Measurements from ENCODE around the gene ZNF324B. TPM values are rescaled to one million over a fixed set of nuclear protein-coding genes. Genes with fewer than 3 reads are reported as not detected.

The ZNF324B gene
- total and polyA plus RNA-seq, 2 donors (not counting 3 experiments of a cell fraction or from before 2014, with no cell fraction given), result 3.4 to 6.9 TPM

DNA sequence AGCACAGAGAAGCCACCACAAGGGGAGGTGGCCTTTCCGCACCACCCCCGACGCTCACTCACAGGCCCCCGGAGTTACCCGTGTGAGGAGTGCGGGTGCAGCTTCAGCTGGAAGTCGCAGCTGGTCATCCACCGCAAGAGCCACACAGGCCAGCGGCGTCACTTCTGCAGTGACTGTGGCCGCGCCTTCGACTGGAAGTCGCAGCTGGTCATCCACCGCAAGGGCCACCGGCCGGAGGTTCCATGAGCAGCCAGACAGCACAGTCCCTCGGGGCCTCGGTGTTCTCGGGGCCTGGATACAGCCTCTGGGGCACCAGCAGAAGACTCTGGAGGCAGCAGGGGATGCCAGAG, 29.0 kb downstream of the ZNF324B start:
- H2AFZ ChIP-seq (ENCODE audit: low read depth, low read length), result no peak overlapping the region
- DNase-seq (ENCODE audit: low read depth, low spot score) (no peak), FAIRE-seq (no peak)
- no peaks in the 10 kb centered on the region for H3K79me2 ChIP-seq (ENCODE audit: control insufficient read depth, insufficient read depth, low read length)
- intact Hi-C loops (cut with micrococcal nuclease), result no loop called here
- H3K4me2 ChIP-seq (ENCODE audit: insufficient read depth, low read length), result no peak overlapping the region
- no peaks in the 10 kb centered on the region for H3K36me3 ChIP-seq (ENCODE audit: control insufficient read depth in 2 of 2, extremely low read depth in 1 of 2, insufficient read depth in 2 of 2, low read length in 2 of 2)
- ChIA-PET POLR2A (no interaction called here), CTCF (no interaction called here)
- H4K20me1 ChIP-seq (replicated peaks; ENCODE audit: control insufficient read depth, extremely low read depth, insufficient read depth, low read length), result no peaks in the 10 kb centered on the region
- peaks cover 3% of the 10 kb centered on the region for H3K4me1 ChIP-seq (ENCODE audit: control insufficient read depth, extremely low read depth, insufficient read depth, low read length)
- no peak overlapping the region for H3K4me3 ChIP-seq (replicated peaks in 1 of 3; ENCODE audit: insufficient read depth in 1 of 3, low read depth in 1 of 3, low read length in 3 of 3)
- no TSS peak for BruUV-seq (replicated peaks)
- H3K9me1 ChIP-seq (replicated peaks; ENCODE audit: control insufficient read depth, extremely low read depth, insufficient read depth, low read length), result no peaks in the 10 kb centered on the region
- no peak overlapping the region for H3K27ac ChIP-seq (ENCODE audit: insufficient read depth, low read depth, low read length)
- H3K9ac ChIP-seq (replicated peaks; ENCODE audit: extremely low read depth, insufficient read depth, low read length), result no peak overlapping the region
- H3K9me3 ChIP-seq (replicated peaks; ENCODE audit: control insufficient read depth, insufficient read depth, low read length), result no peaks in the 10 kb centered on the region
- dilution Hi-C loops (cut with MboI; ENCODE audit: extremely low pct_ligation_motif_present, low sequenced_read_pairs), result no loop called here
- no peaks in the 10 kb centered on the region for H3K27me3 ChIP-seq (ENCODE audit: control insufficient read depth in 2 of 2, insufficient read depth in 2 of 2, low read length in 2 of 2)
- TF ChIP-seq JUN (IDR thresholded peaks at IDR 0.05; ENCODE audit: borderline replicate concordance, insufficient read depth, insufficient read length, low read depth) (no peak), FOS (IDR thresholded peaks at IDR 0.05; ENCODE audit: borderline replicate concordance, insufficient read depth, low read length) (no peak), GATA2 (IDR thresholded peaks at IDR 0.05; ENCODE audit: insufficient read depth, insufficient read length, low read depth, low read length) (no peak), POLR2A (IDR thresholded peaks at IDR 0.05; ENCODE audit: low read depth, low read length) (no peak), POLR2AphosphoS5 (IDR thresholded peaks at IDR 0.05; ENCODE audit: insufficient read depth, low read depth, low read length) (no peak), EZH2 (IDR thresholded peaks at IDR 0.05; ENCODE audit: borderline replicate concordance, low read depth, low read length, severe bottlenecking) (no peak), MYC (IDR thresholded peaks at IDR 0.05; ENCODE audit: low read depth, low read length) (no peak)
- TF ChIP-seq, protein P1, sequence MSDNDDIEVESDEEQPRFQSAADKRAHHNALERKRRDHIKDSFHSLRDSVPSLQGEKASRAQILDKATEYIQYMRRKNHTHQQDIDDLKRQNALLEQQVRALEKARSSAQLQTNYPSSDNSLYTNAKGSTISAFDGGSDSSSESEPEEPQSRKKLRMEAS (IDR thresholded peaks at IDR 0.05; ENCODE audit: insufficient read depth, insufficient read length), result no peak
- TF ChIP-seq, protein P2, sequence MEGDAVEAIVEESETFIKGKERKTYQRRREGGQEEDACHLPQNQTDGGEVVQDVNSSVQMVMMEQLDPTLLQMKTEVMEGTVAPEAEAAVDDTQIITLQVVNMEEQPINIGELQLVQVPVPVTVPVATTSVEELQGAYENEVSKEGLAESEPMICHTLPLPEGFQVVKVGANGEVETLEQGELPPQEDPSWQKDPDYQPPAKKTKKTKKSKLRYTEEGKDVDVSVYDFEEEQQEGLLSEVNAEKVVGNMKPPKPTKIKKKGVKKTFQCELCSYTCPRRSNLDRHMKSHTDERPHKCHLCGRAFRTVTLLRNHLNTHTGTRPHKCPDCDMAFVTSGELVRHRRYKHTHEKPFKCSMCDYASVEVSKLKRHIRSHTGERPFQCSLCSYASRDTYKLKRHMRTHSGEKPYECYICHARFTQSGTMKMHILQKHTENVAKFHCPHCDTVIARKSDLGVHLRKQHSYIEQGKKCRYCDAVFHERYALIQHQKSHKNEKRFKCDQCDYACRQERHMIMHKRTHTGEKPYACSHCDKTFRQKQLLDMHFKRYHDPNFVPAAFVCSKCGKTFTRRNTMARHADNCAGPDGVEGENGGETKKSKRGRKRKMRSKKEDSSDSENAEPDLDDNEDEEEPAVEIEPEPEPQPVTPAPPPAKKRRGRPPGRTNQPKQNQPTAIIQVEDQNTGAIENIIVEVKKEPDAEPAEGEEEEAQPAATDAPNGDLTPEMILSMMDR (IDR thresholded peaks at IDR 0.05; ENCODE audit: extremely low read depth in 1 of 2, insufficient read depth in 1 of 2, low read depth in 1 of 2, low read length in 2 of 2), result no peak
